ENCODE data around the gene CEP135.
A peak's percentile ranks its signal among the peaks of the same experiment; 100 is the strongest.
"Not testable (repeated sequence)": the region's sequence is repeated elsewhere in the genome, so short reads cannot be mapped to it uniquely, and the experiment has no call there.

The CEP135 gene

DNA sequence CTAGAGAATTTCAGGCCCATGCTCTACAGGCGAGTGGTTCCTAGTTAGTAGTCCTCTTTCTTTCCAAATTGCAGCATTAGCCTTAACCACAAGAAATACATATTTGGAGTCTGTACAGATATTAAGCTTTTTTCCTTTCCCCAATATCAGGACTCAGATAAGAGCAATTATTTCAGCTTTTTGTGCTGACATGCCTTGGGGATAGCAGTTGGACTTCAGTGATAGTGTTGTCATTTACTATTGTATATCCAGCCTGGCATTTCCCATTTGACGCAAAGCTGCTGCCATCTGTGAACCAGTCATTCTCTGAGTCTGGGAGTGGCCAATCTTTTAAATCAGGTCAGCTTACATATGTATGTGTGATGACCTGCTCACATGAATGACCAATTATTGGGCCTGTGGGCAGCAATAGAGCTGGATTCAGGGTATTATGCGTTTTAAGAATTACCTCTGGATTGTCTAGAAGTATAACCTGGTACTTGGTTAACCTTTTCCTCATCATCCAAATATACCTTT lies 6.8 kb upstream of the CEP135 start:
- no peak for ATAC-seq

DNA sequence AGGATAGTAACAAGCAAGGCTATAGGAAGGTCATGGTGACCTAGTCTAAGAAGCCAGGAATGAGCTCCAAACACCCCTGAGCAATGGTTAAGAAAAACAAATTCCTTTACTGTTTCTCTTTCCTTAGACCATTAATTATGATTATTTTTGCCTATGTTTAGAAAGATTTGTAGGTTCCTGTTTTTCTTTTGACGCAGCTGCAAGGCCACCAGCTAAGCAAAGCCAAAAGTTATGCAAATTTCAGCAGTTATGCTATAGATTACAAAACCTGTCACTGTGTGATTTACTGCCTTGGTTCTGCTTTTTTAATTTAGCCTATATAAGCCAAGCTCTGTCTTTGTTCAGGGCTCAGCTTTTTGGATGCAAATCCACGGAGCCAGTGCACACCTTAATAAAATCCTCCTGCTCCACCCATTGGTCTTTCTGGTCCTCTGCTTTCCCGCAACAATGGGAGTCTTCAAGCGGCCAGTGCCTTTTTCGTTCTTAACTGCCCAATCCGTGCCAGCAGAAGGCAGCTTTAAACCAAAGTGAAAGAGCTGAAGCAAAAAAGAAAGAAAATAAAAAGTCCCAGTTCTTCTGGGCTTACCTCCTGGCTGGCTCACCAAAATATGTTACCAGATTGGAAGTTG lies 1.4 kb upstream of the CEP135 start:
- ATAC-seq = peak in 1 of 2 donors; percentile 1

DNA sequence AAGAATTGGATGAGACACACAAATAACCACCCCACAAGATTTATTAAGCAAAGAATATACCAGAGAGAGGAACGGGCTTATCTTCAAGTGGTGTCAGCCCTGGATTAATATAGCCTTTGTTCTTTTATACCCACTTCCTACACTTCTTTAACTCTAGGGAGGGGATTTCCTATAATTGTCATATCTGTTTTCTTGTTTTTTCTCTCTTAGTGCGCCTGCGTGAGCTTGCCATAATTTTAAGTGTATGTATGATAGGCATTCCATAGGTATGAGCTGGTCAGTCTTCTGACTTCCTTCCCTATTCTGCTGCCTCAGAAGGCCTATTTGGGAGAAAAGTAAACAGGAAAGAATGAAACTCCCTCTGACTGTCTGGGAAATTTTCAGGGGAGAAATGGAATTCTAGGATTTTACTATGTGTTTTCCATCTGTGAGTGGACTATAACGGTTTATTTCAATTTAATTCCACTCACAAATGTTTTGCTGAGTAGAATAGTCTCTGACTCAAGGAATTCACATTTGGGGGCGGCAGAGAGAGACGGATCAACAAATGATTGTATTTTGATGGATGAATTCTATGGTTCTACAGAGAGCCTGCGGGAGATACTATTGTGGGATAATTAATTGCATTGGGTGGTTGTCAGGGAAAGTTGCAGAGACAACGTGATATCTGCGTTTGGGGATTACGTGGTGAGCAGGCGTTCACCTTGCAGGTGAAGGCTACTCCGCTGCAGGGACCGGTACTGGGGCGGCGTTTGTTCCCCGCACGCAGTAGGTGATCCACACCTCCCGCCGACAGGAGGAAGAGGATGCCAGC lies 626 bp upstream of the CEP135 start:
- peak; percentile 49 to 55 for ATAC-seq

DNA sequence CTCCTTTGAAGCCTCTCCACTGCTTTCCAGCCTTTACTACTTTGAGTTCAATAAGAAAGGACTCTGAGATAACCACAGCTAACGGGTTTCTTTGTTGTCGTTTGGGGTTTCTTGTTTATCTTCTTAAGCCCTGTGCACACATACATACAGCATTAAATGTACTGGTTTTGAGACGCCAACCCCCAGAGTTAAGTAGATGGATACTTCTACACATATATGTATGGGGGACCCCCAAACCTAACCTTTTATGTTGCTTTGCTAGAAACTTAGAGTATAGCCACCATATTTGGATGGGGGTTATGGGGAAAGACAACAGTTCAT lies 697 bp downstream of the CEP135 start:
- ATAC-seq = no peak

DNA sequence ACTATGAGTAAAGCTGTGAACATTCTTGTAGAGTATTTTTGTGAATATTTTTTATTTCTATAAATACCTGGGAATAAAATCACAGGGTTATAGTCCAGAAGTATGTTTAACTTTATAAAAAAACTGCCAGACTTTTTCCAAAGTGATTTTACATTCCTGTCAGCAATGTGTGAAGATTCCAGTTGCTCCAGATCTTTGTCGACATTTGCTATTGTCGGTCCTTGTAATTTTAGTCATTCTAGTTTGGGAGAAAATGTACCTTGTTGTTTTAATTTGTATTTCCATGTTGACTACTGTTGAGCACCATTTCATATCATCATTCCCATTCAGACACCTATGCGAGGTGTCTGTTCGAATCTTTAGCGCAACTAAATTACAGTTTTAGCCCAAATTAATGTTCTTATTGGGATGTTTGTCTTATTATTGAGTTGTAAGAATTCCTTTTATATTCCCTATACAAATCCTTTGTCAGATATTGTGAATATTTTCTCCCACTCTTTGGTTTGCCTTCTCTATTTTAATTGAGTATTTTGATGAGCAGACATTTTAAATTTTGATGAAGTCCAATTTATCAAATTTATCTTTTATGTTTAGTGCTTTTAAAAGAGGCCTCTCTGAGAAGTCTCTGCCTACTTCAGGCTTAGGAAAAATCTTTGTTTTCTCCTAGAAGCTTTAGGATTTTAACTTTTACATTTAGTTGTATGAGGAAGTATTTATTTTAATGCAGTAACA lies 2.6 kb downstream of the CEP135 start:
- no peak for ATAC-seq

DNA sequence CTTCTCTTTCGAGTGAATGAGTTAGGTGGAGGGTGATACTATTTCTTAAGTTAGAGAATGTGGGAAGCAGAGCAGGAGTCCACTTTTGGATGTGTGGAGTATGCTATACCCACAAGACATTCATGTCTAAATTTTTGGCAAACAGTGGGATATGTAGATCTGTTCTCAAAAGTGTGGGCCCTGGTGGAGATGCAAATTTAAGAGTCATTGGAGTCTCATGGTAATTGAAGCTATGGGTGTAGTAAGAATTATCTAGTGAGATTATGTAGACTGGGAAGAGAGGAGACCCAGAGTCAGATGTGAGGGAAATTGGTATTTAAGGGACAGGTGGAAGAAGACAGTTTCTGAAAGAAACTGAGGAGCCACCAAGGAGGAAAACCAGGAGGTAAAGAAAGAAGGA lies 7.0 kb downstream of the CEP135 start:
- ATAC-seq = no peak

DNA sequence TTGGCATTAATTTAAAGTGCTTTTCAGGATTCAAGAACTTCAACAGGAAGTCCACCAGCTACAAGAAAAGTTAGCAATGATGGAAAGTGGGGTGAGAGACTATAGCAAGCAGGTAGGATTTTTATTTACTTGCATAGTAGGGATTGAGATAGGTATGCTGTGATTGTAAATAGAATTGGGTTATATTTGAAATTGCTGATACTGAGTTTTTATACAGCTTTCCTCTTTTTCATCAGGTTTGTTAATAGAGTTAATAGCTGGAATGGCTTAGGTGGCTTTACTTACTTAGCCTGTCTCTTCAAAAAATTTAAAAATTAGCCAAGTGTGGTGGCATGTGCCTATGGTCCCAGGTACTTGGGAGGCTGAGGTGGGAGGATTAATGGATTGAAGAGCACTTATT lies 10.9 kb downstream of the CEP135 start:
- no peak for ATAC-seq

DNA sequence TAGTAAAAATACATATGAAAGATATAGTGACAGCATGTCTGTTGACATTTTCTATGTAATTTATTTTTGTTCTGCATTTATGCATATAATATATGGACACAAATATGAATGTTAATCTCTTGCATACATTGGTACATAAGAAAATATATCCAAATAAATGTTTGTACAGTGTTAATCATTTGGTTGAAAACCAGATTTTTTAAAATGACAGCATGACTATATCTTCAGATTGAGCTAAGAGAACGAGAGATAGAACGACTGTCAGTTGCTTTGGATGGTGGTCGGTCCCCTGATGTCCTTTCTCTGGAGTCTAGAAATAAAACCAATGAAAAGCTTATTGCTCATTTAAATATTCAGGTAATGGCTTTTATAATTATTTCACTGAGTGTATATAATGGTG lies 15.3 kb downstream of the CEP135 start:
- no peak for ATAC-seq

DNA sequence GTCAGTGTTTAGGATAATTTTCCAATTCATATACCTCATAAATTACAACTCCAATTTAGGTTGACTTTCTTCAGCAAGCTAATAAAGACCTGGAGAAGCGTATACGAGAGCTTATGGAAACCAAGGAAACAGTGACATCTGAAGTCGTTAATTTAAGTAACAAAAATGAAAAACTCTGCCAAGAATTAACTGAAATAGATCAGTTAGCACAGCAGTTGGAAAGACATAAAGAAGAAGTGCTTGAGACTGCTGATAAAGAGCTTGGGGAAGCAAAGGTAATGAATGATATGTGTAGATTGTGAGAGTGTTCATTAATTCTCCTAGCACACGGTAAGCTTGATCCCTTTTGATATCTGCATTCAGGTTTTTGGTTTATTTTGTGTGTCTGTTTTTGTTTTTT lies 16.8 kb downstream of the CEP135 start:
- no peak for ATAC-seq

DNA sequence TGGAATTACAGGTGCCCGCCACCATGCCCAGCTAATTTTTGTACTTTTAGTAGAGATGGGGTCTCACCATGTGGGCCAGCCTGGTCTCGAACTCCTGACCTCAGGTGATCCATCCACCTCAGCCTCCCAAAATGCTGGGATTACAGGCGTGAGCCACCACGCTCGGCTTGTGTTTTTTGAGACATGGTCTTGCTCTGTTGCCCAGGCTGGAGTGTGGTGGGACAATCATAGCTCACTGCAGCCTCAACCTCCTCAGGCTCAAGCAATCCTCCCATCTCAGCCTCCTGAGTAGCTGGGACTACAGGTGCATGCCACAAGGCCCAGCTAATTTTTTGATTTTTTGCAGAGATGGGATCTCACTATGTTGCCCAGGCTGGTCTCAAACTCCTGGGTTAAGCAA lies 17.6 kb downstream of the CEP135 start:
- not testable (repeated sequence) for ATAC-seq

DNA sequence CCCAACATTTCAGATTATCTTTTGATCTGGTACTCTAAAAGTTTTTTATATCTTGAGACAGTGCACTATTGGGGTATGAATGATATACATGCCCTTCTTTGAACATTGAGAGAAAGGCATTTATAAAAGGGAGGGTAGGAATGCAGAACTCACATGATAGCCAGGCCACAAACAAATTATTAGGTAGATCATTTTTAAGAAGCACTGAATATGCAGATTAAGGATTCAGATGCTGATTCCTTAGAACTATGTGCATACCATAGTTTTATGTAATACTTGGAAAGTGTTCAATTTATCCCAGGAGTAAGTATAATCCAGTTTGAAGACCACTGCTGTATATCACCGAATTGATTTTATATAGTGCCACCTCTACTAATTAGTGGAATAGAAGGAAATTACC lies 18.6 kb downstream of the CEP135 start:
- ATAC-seq = no peak

DNA sequence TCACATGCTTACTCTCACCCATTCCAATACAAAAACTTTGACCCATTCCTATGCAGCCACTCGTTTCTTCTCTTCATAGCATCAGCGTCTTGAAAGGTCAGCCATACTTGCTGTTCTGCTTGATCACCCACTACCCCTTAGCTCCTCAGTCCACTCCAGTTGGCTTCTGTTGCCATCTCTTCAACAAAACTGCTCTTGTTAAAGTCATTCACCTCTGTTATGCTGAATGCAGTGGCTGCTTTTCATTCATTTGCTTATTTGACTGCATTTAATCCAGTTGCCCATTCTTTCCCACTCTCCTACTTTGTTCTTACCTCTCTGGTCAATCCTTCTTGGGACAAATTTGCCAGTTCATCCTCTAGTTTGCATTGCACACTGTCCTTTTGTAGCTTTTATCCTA lies 24.9 kb downstream of the CEP135 start:
- ATAC-seq = no peak

DNA sequence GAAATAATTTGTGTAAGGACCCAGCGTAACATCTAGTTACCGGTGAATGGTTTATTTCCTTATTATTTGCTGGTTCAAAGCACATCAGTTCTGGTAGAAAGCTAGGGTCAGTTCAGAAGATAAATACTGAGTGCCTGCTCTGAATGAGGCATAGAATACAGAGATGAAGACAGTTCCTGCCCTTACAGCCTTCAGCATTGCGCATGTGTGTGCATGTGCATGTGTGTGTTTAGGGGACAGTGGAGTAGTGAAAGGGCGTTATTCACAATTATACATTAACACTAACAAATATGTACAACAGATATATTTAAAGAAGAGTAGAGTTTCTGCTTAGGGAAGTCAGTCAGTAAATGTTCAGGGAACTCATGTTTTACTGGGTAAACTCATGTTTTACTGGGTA lies 29.1 kb downstream of the CEP135 start:
- ATAC-seq = no peak

DNA sequence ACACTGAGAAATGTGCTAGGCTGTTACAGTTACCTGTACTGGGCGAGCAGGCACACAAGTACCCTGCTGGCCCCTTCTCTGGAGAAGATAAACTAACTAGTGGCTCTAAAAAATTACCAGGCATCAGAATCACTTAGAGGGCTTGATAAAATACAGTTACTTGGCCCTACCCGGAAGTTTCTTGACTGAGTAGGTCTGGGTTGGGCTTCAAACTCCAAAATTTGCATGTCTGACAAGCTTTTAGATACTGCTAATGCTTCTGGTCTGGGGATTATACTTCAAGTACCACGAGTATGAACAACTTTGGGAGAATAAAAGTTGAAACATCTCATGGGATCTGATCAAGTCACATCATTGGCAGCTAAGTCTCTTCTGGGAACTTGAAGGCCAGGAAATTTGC lies 30.8 kb downstream of the CEP135 start:
- no peak for ATAC-seq

DNA sequence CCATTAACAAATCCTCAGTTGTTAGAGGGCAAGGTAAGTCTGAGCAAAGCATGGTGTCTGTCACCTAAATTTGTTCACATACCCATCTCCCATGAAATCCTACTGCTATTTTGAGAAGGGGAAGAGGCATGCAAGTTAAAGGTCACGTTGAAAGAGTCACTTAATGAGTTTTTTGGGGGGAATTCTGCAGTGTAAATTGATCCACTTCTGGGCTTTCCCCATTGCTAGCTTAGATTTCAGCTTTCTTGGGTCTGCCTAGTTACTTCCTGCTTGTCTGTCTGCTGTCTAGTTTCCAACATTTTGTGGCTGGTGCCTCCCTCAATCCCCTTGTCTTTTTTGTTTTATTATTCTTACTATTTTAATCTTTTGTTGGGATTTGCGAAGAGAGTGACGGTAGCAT lies 32.0 kb downstream of the CEP135 start:
- no peak for ATAC-seq

DNA sequence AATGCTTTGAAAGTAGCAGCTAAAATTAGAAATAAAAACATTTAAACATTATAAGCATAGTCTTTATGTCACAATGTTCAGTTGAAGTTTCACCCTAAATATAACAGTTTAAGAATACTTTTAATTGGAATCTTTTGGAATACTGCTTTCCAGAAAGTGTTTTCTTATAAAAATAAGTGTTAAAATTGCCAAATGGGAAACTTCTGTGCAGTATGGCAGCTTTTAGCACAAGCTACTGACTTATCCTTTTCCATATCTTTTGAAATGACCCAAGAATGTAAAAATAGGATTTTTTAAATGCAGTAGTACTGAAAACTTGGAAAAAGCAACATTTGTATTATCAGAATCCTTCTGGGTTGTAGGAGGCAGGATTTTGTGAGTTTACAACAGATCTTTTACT lies 34.2 kb downstream of the CEP135 start:
- no peak for ATAC-seq

DNA sequence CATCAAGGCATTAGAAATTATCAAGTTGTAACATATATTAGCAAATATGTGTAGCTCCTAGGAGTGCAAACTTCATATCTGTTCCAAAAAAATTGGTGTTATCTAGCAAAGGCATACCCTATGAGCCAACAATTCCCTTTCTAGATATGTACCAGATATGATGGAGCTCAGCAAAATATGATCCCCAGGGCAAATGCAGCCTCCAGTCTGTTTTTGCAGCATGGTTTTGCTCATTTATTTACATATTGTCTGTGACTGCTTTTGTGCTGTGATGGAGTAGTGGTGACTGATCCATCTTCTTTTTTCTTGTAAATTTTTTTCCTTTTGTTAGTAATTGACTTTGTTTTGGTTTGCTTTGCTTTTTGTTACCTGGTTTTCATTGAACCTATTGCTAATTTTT lies 41.0 kb downstream of the CEP135 start:
- ATAC-seq = no peak

DNA sequence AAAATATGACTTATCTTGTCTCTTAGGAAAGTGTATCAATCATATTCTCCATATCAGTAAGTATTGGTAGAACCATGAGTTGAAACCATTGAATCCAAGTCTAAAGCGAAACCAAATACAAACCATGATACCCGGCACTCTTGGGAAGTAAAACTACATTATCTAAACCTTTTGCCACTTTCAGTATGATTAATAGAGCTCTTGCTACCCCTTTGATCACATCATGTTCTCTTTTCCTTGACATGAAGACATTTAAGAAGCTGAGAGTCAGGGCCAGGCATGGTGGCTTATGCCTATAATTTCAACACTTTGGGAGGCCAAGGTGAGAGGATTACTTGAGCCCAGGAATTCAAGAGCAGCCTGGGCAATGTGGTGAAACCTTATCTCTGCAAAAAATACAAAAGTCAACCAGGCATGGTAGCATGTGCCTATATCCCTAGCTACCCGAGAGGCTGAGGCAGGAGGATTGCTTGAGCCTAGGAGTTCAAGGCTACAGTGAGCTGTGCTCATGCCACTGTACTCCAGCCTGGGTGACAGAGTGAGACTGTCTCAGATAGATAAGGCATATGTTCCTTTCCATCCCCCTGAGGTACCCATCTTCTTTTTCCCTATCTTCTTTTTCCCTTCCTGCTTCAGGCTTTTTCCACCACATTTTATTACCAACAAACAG lies 45.4 kb downstream of the CEP135 start:
- ATAC-seq = peak; percentile 77 to 93

DNA sequence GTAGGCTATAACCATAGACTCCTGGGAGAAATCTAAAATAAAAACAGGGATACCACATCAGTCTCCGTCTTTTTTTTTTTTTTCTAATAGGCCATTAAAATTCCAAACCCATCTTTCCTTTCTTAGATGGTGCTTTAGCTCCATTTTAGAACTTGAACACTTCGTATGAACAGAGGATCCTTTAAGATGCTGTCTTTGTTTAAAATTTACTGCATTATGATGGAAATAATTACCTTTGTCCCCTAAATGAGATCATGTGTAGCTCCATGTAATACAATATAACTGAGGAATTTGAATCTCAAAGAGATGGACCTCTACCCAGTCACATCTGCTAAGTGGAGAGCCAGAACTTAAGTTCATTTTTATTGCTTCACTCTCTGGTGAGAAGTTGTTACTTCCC lies 47.9 kb downstream of the CEP135 start:
- no peak for ATAC-seq

DNA sequence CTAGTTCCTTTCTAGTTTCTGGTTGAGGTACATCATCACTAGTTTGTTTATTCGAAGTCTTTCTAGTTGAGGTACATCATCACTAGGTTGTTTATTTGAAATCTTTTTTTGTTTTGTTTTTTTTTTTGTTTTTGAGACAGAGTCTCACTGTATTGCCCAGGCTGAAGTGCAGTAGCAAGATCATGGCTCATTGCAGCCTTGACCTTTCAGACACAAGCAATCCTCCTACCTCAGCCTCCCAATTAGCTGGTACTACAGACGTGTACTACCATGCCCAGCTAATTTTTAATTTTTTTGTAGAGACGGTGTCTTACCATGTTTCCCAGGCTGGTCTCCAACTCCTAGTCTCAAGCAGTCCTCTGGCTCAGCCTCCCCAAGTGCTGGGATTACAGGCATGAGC lies 54.9 kb downstream of the CEP135 start:
- no peak for ATAC-seq

DNA sequence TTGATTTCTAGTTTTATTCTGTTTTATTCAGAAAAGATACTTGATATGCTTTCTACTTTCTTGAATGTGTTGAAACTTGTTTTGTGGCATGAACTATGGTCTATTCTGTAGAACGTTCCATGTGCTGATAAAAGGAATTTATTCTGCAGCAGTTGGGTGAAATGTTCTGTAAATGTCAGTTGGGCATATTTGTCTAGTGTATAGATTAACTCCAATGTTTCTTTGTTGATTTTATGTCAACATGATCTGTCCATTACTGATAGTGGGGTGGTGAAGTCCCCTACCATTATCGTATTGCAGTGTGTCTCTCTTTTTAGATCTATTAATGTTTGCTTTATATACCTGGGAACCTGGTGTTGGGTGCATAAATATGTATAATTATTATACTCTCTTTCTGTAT lies 55.5 kb downstream of the CEP135 start:
- ATAC-seq = no peak

DNA sequence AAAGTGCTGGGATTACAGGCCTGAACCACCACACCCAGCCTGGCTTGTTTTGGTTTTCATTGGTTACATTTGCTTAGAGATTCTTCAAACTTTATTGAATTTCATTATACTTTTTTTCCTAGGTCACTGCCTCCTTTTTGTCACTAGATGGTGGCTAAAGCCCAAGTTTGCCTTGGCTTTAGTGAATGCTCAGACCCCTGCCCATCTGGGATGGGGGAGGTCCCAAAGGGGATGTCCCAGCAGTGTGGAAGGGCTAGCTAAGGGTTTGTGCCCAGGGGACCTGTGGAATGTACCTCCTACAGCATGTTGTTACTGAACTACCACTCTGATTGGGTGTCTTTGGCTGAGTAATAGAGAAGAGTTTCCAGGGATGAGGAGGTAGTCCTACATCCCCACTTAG lies 58.4 kb downstream of the CEP135 start:
- ATAC-seq = no peak

DNA sequence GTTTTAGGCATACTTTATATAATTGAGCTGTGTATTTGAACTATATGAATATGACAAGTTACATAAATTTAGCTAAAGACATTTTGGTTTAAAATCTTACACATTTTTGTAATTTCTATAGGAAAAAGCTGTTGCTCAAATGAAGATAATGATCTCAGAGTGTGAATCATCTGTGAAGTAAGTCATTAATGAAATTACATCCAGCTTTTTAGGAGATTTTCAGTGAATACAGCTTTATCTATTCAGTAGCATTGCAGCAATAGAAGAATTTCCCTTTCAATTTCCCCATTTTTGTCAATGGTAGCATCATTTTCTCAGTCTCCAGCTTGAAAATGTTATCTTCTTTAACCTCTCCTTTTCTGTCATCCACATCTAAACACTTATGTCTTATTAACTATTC lies 59.5 kb downstream of the CEP135 start:
- no peak for ATAC-seq
